ENCODE data around the gene ZBTB11.

ZBTB11 gene

DNA sequence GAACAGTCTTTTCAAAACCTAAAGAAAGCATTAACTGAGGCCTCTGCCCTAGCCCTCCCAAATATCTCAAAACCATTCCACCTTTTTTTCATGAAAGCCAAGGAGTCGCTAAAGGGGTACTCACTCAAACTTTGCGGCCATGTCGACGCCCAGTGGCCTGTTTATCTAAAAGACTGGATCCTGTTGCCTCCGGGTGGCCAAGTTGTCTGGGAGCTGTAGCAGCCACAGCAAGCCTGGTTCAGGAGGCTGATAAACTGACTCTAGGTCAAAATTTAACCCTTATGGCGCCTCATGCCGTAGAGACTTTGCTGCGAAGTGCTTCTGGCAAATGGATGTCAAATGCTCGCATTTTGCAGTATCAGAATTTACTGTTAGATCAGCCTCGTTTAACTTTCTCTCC is 39.5 kb downstream of the ZBTB11 start:
- ChIA-PET POLR2A (no interaction called here), CTCF (interaction anchor here (0.6 to 1.3 kb wide), 2 partner anchors 10 to 90 kb away, joined by 3 to 4 read pairs; no protein-coding TSS in a partner anchor)

DNA sequence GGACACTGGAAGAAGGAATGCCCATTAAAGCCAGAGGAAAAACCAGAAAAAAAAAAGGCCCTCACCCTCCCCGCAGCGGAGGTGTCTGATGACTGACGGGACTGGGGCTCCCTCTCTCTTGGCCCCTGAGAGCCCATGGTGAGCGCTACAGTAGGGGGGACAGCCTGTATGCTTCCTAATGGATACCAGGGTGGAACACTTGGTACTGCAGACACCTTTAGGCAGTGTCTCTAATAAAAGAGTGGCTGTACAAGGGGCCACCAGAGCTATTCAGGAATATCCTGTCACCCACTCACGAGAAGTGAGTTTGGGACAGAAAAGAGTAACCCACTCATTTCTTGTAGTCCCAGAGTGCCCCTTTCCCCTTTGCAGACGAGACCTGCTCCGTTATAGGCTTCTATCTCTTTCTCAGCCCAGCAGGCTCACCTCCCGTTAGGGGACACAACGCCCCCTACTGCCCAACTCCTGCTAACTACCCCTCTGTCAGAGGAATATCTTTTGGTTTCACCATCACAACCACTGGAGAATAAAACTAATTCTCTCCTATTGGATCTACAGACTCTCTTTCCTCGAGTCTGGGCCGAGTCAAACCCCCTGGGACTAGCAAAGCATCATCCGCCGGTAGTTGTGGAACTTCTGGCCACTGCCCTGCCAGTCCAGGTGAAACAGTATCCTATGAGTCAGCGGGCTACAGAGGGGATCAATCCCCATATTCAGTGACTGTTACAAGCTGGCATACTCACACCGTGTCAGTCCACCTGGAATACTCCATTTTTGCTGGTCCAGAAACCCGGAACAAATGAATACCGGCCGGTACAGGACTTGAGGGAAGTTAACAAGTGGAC is 40.8 kb downstream of the ZBTB11 start:
- Histone ChIP-seq H3K4me1 (ENCODE audit: control insufficient read depth, insufficient read depth, low read length) (no peaks in the 10 kb centered on the region), H3K9me3 (ENCODE audit: control insufficient read depth, insufficient read depth, low read depth, low read length) (no peaks in the 10 kb centered on the region), H3K36me3 (ENCODE audit: control insufficient read depth in 2 of 2, insufficient read depth in 1 of 2, low read length in 2 of 2) (no peaks in the 10 kb centered on the region), H3K27ac (ENCODE audit: extremely low read depth, low read depth, low read length) (no peak overlapping the region), H3K4me3 (ENCODE audit: low read depth, low read length) (no peak overlapping the region)
- CTCF ChIA-PET: interaction anchor here (0.9 to 1.1 kb wide), 3 partner anchors 9 to 35 kb away, joined by 3 to 4 read pairs (median 3); no protein-coding TSS in a partner anchor
- POLR2A ChIA-PET: no interaction called here
- TF ChIP-seq ZBTB20 (tag by site-specific recombination; IDR thresholded peaks at IDR 0.05) (no peak), ZNF654 (tag by site-specific recombination; IDR thresholded peaks at IDR 0.05; ENCODE audit: low read depth) (peak; percentile 72), ZNF148 (tag by site-specific recombination; IDR thresholded peaks at IDR 0.05; ENCODE audit: borderline replicate concordance) (no peak), ZNF335 (tag by site-specific recombination; conservative IDR thresholded peaks at IDR 0.05) (0 out of 2 replicates have a peak, but pooled peaks have one; percentile 13)

More for the DNA sequence above, 39.5 kb downstream of the ZBTB11 start:
- TF ChIP-seq ZNF660 (tag by site-specific recombination; IDR thresholded peaks at IDR 0.05) (no peak), ZNF623 (tag by site-specific recombination; IDR thresholded peaks at IDR 0.05) (no peak), ZNF184 (tag by site-specific recombination; IDR thresholded peaks at IDR 0.05) (no peak)
- H3K4me1 ChIP-seq (ENCODE audit: control insufficient read depth, insufficient read depth, low read length): no peaks in the 10 kb centered on the region
- no peaks in the 10 kb centered on the region for H3K36me3 ChIP-seq (ENCODE audit: control insufficient read depth in 2 of 2, insufficient read depth in 1 of 2, low read length in 2 of 2)
- H3K27ac ChIP-seq (ENCODE audit: extremely low read depth, low read depth, low read length): no peak overlapping the region
- no peak overlapping the region for H3K4me3 ChIP-seq (ENCODE audit: low read depth, low read length)
- no peaks in the 10 kb centered on the region for H3K9me3 ChIP-seq (ENCODE audit: control insufficient read depth, insufficient read depth, low read depth, low read length)

DNA sequence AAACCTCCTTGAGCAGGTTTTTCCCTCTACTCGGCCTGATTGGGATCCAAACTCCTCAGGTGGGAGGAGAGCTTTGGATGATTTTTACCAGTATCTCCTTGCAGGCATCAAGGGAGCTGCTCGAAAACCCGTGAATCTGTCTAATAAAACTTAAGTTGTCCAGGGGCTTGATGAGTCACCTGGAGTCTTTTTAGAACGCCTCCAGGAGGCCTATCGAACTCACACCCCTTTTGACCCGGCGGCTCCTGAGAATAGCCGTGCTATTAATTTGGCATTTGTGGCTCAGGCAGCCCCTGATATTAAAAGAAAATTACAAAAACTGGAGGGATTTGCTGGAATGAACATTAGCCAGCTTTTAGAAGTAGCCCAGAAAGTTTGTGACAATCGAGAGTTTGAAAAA is 41.6 kb downstream of the ZBTB11 start:
- Histone ChIP-seq H3K27ac (ENCODE audit: extremely low read depth, low read depth, low read length) (no peak overlapping the region), H3K4me3 (ENCODE audit: low read depth, low read length) (no peak overlapping the region), H3K36me3 (ENCODE audit: control insufficient read depth in 2 of 2, insufficient read depth in 1 of 2, low read length in 2 of 2) (no peaks in the 10 kb centered on the region), H3K4me1 (ENCODE audit: control insufficient read depth, insufficient read depth, low read length) (no peaks in the 10 kb centered on the region), H3K9me3 (ENCODE audit: control insufficient read depth, insufficient read depth, low read depth, low read length) (no peaks in the 10 kb centered on the region)
- ChIA-PET POLR2A (no interaction called here), CTCF (interaction anchor here (0.7 kb wide), 1 partner anchor 242 kb away, joined by 3 read pairs; no protein-coding TSS in a partner anchor)
- TF ChIP-seq, protein P1, sequence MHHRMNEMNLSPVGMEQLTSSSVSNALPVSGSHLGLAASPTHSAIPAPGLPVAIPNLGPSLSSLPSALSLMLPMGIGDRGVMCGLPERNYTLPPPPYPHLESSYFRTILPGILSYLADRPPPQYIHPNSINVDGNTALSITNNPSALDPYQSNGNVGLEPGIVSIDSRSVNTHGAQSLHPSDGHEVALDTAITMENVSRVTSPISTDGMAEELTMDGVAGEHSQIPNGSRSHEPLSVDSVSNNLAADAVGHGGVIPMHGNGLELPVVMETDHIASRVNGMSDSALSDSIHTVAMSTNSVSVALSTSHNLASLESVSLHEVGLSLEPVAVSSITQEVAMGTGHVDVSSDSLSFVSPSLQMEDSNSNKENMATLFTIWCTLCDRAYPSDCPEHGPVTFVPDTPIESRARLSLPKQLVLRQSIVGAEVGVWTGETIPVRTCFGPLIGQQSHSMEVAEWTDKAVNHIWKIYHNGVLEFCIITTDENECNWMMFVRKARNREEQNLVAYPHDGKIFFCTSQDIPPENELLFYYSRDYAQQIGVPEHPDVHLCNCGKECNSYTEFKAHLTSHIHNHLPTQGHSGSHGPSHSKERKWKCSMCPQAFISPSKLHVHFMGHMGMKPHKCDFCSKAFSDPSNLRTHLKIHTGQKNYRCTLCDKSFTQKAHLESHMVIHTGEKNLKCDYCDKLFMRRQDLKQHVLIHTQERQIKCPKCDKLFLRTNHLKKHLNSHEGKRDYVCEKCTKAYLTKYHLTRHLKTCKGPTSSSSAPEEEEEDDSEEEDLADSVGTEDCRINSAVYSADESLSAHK (tag by site-specific recombination; IDR thresholded peaks at IDR 0.05): no peak
- peak; percentile 36; the same call in 1 of the 2 replicates for TF ChIP-seq MYNN (tag by site-specific recombination; IDR thresholded peaks at IDR 0.05; ENCODE audit: borderline replicate concordance)

DNA sequence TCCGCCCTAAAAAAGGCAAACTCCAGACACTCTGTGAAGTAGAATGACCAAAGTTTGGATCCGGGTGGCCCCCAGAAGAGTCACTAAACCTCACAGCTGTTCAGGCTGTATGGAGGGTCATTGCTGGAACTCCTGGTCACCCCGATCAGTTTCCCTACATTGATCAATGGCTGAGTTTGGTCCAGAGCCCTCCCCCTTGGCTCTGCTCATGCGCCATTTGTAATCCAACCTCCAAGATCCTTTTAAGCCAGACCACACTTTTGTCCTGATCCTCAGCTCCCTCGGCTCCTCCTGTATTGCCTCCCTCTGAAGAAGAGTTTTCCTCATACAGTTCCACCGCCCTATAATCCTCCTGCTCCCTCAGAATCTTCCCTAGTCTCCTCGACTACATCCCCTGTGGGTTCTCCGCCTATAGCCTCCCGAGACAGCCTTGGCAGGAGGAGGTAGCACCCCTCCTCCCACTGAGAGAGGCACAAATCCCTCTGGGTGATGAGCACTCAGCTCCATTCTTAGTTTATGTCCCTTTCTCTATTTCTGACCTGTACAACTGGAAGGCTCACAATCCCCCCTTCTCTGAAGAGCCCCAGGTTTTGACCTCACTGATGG is 42.2 kb downstream of the ZBTB11 start:
- Histone ChIP-seq H3K27ac (ENCODE audit: extremely low read depth, low read depth, low read length) (no peak overlapping the region), H3K4me3 (ENCODE audit: low read depth, low read length) (no peak overlapping the region), H3K36me3 (ENCODE audit: control insufficient read depth in 2 of 2, insufficient read depth in 1 of 2, low read length in 2 of 2) (no peaks in the 10 kb centered on the region), H3K9me3 (ENCODE audit: control insufficient read depth, insufficient read depth, low read depth, low read length) (no peaks in the 10 kb centered on the region), H3K4me1 (ENCODE audit: control insufficient read depth, insufficient read depth, low read length) (no peaks in the 10 kb centered on the region)
- ChIA-PET POLR2A (no interaction called here), CTCF (no interaction called here)
- TF ChIP-seq ZNF266 (tag by site-specific recombination; IDR thresholded peaks at IDR 0.05; ENCODE audit: low read depth) (no peak), ZSCAN23 (tag by site-specific recombination; IDR thresholded peaks at IDR 0.05) (no peak), ZBTB7A (tag by site-specific recombination; IDR thresholded peaks at IDR 0.05; ENCODE audit: low read depth) (no peak), PATZ1 (tag by site-specific recombination; IDR thresholded peaks at IDR 0.05) (no peak), ZNF768 (tag by site-specific recombination; IDR thresholded peaks at IDR 0.05) (no peak)

Measured in HEK293 (cell line).